ENCODE measurements around the gene ANKRD9.

ANKRD9 gene

GRCh38 chr14:102481791-102482238 is 27.8 kb downstream of the ANKRD9 start:
- FAIRE-seq: no peak
- DNase-seq (ENCODE audit: extremely low spot score, insufficient read length, low read depth): no peak

GRCh38 chr14:102481371-102481770 is 28.2 kb downstream of the ANKRD9 start:
- no peak for DNase-seq (ENCODE audit: extremely low spot score, insufficient read length, low read depth)
- FAIRE-seq: no peak

- DNase-seq (ENCODE audit: extremely low spot score, insufficient read length, low read depth): no peak
- no peak for FAIRE-seq
Observed at GRCh38 chr14:102479777-102480176, 29.8 kb downstream of the ANKRD9 start.

GRCh38 chr14:102479107-102479506 is 30.5 kb downstream of the ANKRD9 start:
- no peak for FAIRE-seq
- no peak for DNase-seq (ENCODE audit: extremely low spot score, insufficient read length, low read depth)

GRCh38 chr14:102474934-102475333 is 34.6 kb downstream of the ANKRD9 start:
- no peak for DNase-seq (ENCODE audit: extremely low spot score, insufficient read length, low read depth)
- no peak for FAIRE-seq

GRCh38 chr14:102473559-102473958 is 36.0 kb downstream of the ANKRD9 start:
- no peak for DNase-seq (ENCODE audit: extremely low spot score, insufficient read length, low read depth)
- FAIRE-seq: no peak

GRCh38 chr14:102472791-102473150 is 36.8 kb downstream of the ANKRD9 start:
- no peak for DNase-seq (ENCODE audit: extremely low spot score, insufficient read length, low read depth)
- FAIRE-seq: no peak

GRCh38 chr14:102471921-102472790 is 37.4 kb downstream of the ANKRD9 start:
- no peak for DNase-seq (ENCODE audit: extremely low spot score, insufficient read length, low read depth)
- no peak for FAIRE-seq

GRCh38 chr14:102469261-102469660 is 40.3 kb downstream of the ANKRD9 start:
- FAIRE-seq: no peak
- no peak for DNase-seq (ENCODE audit: extremely low spot score, insufficient read length, low read depth)

GRCh38 chr14:102464846-102465341 is 44.7 kb downstream of the ANKRD9 start:
- DNase-seq (ENCODE audit: extremely low spot score, insufficient read length, low read depth) (no peak), FAIRE-seq (no peak)

- no peak for DNase-seq (ENCODE audit: extremely low spot score, insufficient read length, low read depth)
- no peak for FAIRE-seq
Observed at GRCh38 chr14:102464006-102464405, 45.6 kb downstream of the ANKRD9 start.

GRCh38 chr14:102462391-102462790 is 47.2 kb downstream of the ANKRD9 start:
- FAIRE-seq: no peak
- DNase-seq (ENCODE audit: extremely low spot score, insufficient read length, low read depth): no peak

GRCh38 chr14:102461490-102462338 is 47.9 kb downstream of the ANKRD9 start:
- DNase-seq (ENCODE audit: extremely low spot score, insufficient read length, low read depth) (no peak), FAIRE-seq (no peak)

GRCh38 chr14:102457509-102457908 is 52.1 kb downstream of the ANKRD9 start:
- FAIRE-seq (no peak), DNase-seq (ENCODE audit: extremely low spot score, insufficient read length, low read depth) (no peak)

GRCh38 chr14:102454711-102455110 is 54.9 kb downstream of the ANKRD9 start:
- no peak for DNase-seq (ENCODE audit: extremely low spot score, insufficient read length, low read depth)
- FAIRE-seq: no peak

- DNase-seq (ENCODE audit: extremely low spot score, insufficient read length, low read depth) (no peak), FAIRE-seq (no peak)
Observed at GRCh38 chr14:102452302-102452701, 57.3 kb downstream of the ANKRD9 start.
